HCT116 (cell line): ENCODE data around the gene DPP6. TPM values are rescaled to one million over a fixed set of nuclear protein-coding genes. Genes with fewer than 3 reads are reported as not detected.

Source experiments
- ATAC-seq: fragments of 200-7000 bp; cut with Tn5 transposase; 2 replicates; pipeline ENCODE4 v1.9.1; 2020; ENCODE audit warnings: mild to moderate bottlenecking, moderate library complexity
- BruUV-seq: library from RNA; stranded (reverse); fragments of 400-500 nt; replicated peaks from 2 replicates; lab custom pipeline; 2021; lab: Mats Ljungman, UMichigan
- CTCF ChIA-PET: fragments of 300-600 bp; sonication (Branson Sonifier 250); formaldehyde crosslinking; loops from one replicate; lab custom pipeline; 2021; ENCODE audit warnings: antibody characterized with exemption; lab: Charles Lee
- POLR2A ChIA-PET: fragments of 300-600, 350-600 bp; sonication (Branson Sonifier 250); formaldehyde crosslinking; loops from one replicate; lab custom pipeline; 2021; ENCODE audit warnings: antibody characterized with exemption; lab: Charles Lee
- RAD21 ChIA-PET, 2 experiments: fragments of 300-600 bp; sonication (Branson Sonifier 250); formaldehyde crosslinking; loops; one replicate each; lab custom pipeline; 2023; ENCODE audit warnings: low total read pairs in 2 of 2; ENCODE audit not compliant: uncharacterized antibody in 2 of 2, unreplicated experiment in 2 of 2, low non-redundant PET in 1 of 2; lab: Charles Lee
- DNase-seq: peaks from one replicate; pipeline ENCODE4 v3.0.0-alpha.2; 2010; ENCODE audit warnings: low read depth, low spot score
- H2AFZ ChIP-seq: fragments of 200-600 bp; shearing (Covaris generic), sonication (generic); 2 replicates; pipeline ENCODE4 v1.6.1; 2017; ENCODE audit warnings: low read depth, mixed run types, mixed read lengths, antibody characterized with exemption, low read length; ENCODE audit not compliant: poor library complexity, severe bottlenecking
- H3K27ac ChIP-seq: 2 replicates; pipeline ENCODE4 v1.5.1; 2012; ENCODE audit warnings: low read depth, low read length
- H3K27me3 ChIP-seq: fragments of 200-600 bp; sonication (generic); 2 replicates; pipeline ENCODE4 v1.6.1; 2016; ENCODE audit warnings: mixed run types, low read length, mixed read lengths; ENCODE audit not compliant: insufficient read depth
- H3K36me3 ChIP-seq, 2 experiments: fragments of 200-500 bp in 1 of 2; fragments of 200-600 bp in 1 of 2; sonication (Bioruptor generic) in 1 of 2; sonication (generic) in 1 of 2; 2 replicates each; pipeline versions ENCODE4 v1.5.1 to v1.6.1; 2014 to 2016; ENCODE audit warnings: low read length in 2 of 2, inconsistent platforms in 1 of 2, mixed read lengths in 1 of 2, mixed run types in 1 of 2; ENCODE audit not compliant: insufficient read depth in 2 of 2, control insufficient read depth in 1 of 2
- H3K4me1 ChIP-seq, 2 experiments: fragments of 200-600 bp in 1 of 2; sonication (generic) in 1 of 2; 2 replicates each; pipeline versions ENCODE4 v1.5.1 to v1.6.1; 2012 to 2017; ENCODE audit warnings: low read length in 2 of 2, inconsistent platforms in 1 of 2, mild to moderate bottlenecking in 1 of 2, mixed read lengths in 1 of 2, mixed run types in 1 of 2, moderate library complexity in 1 of 2; ENCODE audit not compliant: insufficient read depth in 2 of 2, control insufficient read depth in 1 of 2
- H3K4me2 ChIP-seq: fragments of 200-600 bp; sonication (generic); 2 replicates; pipeline ENCODE4 v1.6.1; 2017; ENCODE audit warnings: mixed run types, low read length, mixed read lengths
- H3K4me3 ChIP-seq, 2 experiments: fragments of 200-600 bp in 1 of 2; sonication (generic) in 1 of 2; replicated peaks in 1 of 2; 2 replicates each; pipeline ENCODE4 v1.5.1; 2011 to 2016; ENCODE audit warnings: low read length in 2 of 2, control low read depth in 1 of 2, low read depth in 1 of 2, mild to moderate bottlenecking in 1 of 2, mixed read lengths in 1 of 2, mixed run types in 1 of 2
- H3K79me2 ChIP-seq: fragments of 200-600 bp; sonication (generic); 2 replicates; pipeline ENCODE4 v1.6.1; 2017; ENCODE audit warnings: mild to moderate bottlenecking, mixed run types, low read length, moderate library complexity, mixed read lengths; ENCODE audit not compliant: insufficient read depth
- H3K9ac ChIP-seq: fragments of 200-600 bp; sonication (generic); 2 replicates; pipeline ENCODE4 v1.6.1; 2016; ENCODE audit warnings: low read length, mixed read lengths
- H3K9me2 ChIP-seq: fragments of 200-600 bp; sonication (generic), shearing (Covaris generic); 2 replicates; pipeline ENCODE4 v1.6.1; 2017; ENCODE audit warnings: mixed run types, mild to moderate bottlenecking, moderate library complexity; ENCODE audit not compliant: insufficient read depth
- H3K9me3 ChIP-seq, 2 experiments: fragments of 200-500 bp in 1 of 2; fragments of 200-600 bp in 1 of 2; sonication (Bioruptor generic) in 1 of 2; sonication (generic) in 1 of 2; 2 replicates each; pipeline ENCODE4 v1.6.1; 2014 to 2017; ENCODE audit warnings: low read length in 2 of 2, mixed read lengths in 2 of 2, inconsistent platforms in 1 of 2, low read depth in 1 of 2, mild to moderate bottlenecking in 1 of 2, mixed run types in 1 of 2, moderate library complexity in 1 of 2; ENCODE audit not compliant: control insufficient read depth in 1 of 2, insufficient read depth in 1 of 2
- H4K20me1 ChIP-seq: fragments of 200-600 bp; sonication (generic), shearing (Covaris generic); 2 replicates; pipeline ENCODE4 v1.6.1; 2017; ENCODE audit warnings: mixed run types, mild to moderate bottlenecking, moderate library complexity; ENCODE audit not compliant: insufficient read depth
- ATF3 ChIP-seq: IDR thresholded peaks from 2 replicates; pipeline ENCODE4 v1.6.1; 2012
- CBX3 ChIP-seq: IDR thresholded peaks from 2 replicates; pipeline ENCODE4 v1.6.1; 2012; ENCODE audit warnings: low read depth
- CTCF ChIP-seq, 3 experiments: fragments of 200-600 bp in 1 of 3; sonication (generic) in 1 of 3; IDR thresholded peaks in 2 of 3; conservative IDR thresholded peaks in 1 of 3; 2 replicates each; pipeline ENCODE4 v1.5.1; 2012 to 2017; ENCODE audit warnings: low read depth in 2 of 3, low read length in 2 of 3, antibody characterized with exemption in 1 of 3, borderline replicate concordance in 1 of 3, control low read depth in 1 of 3, mild to moderate bottlenecking in 1 of 3, mixed read lengths in 1 of 3, mixed run types in 1 of 3, moderate library complexity in 1 of 3; ENCODE audit not compliant: insufficient read depth in 1 of 3
- ELF1 ChIP-seq: IDR thresholded peaks from 2 replicates; pipeline ENCODE4 v1.6.1; 2012; ENCODE audit warnings: low read depth, borderline replicate concordance
- POLR2A ChIP-seq: IDR thresholded peaks from 2 replicates; pipeline ENCODE4 v1.7.0; 2011; ENCODE audit warnings: borderline replicate concordance; ENCODE audit not compliant: insufficient read depth, insufficient read length; ENCODE audit errors: extremely low read depth
- POLR2AphosphoS5 ChIP-seq: IDR thresholded peaks from 2 replicates; pipeline ENCODE4 v1.6.1; 2011; ENCODE audit warnings: mild to moderate bottlenecking, low read depth, low read length, moderate library complexity
- RAD21 ChIP-seq: IDR thresholded peaks from 2 replicates; pipeline ENCODE4 v1.6.1; 2012; ENCODE audit warnings: low read depth, mild to moderate bottlenecking
- REST ChIP-seq: IDR thresholded peaks from 2 replicates; pipeline ENCODE4 v1.6.1; 2012; ENCODE audit warnings: low read depth
- SIN3A ChIP-seq: IDR thresholded peaks from 2 replicates; pipeline ENCODE4 v1.6.1; 2012; ENCODE audit warnings: low read depth
- SRF ChIP-seq: IDR thresholded peaks from 2 replicates; pipeline ENCODE4 v1.6.1; 2012; ENCODE audit warnings: low read depth
- TCF7L2 ChIP-seq: IDR thresholded peaks from 2 replicates; pipeline ENCODE4 v1.7.0; 2011; ENCODE audit warnings: borderline replicate concordance, inconsistent platforms; ENCODE audit not compliant: insufficient read depth, insufficient read length; ENCODE audit errors: extremely low read depth
- YY1 ChIP-seq: IDR thresholded peaks from 2 replicates; pipeline ENCODE4 v1.6.1; 2011; ENCODE audit warnings: low read length, low read depth, moderate library complexity, mild to moderate bottlenecking; ENCODE audit not compliant: insufficient replicate concordance; ENCODE audit errors: extremely low read depth
- ZFX ChIP-seq: fragments of 450-650 bp; IDR thresholded peaks from 2 replicates; pipeline ENCODE4 v1.6.1; 2017
- ZNF274 ChIP-seq: fragments of 200-500 bp; sonication (Bioruptor generic); IDR thresholded peaks from 2 replicates; pipeline ENCODE4 v1.6.1; 2014; ENCODE audit warnings: mild to moderate bottlenecking, low read depth, low read length, inconsistent platforms
- intact Hi-C: fragments of 100-400 bp; cut with micrococcal nuclease; formaldehyde crosslinking; loops from 2 replicates; pipeline ENCODE4 v1.10.0; 2022
- total RNA-seq: library from RNA; stranded (reverse); gene quantifications from one replicate; pipeline ENCODE4 v1.2.1, GENCODE V29; 2021; ENCODE audit not compliant: unreplicated experiment

Gene DPP6
- total RNA-seq, 1 experiment from 2014 or later = not detected

DNA sequence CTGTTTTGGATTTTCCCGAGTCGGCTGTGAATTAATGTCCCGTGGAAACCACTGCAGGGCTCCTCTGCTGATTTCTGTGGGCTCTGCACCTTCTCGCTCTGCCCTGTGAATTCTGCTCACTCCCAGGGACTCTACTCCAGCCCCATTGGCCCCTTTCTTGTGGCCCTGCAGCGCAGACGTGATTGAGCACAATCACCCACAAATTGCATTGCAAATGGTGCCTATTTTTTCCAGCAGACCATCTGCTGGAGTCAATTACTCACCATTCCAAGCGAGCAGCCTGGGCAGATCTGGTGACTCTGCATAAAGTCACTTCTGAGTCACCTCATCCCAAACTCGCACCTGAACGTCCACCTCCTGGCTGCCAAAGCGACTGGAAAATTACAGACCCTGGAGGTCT, 714.9 kb downstream of the DPP6 start (continued):
- TF ChIP-seq REST (no peak), POLR2A (no peak), POLR2AphosphoS5 (no peak), SRF (no peak), ZNF274 (no peak), TCF7L2 (no peak), YY1 (no peak), CTCF (IDR thresholded peaks at IDR 0.05 in 2 of 3, conservative IDR thresholded peaks at IDR 0.05 in 1 of 3; ENCODE audit: borderline replicate concordance in 1 of 3, insufficient read depth in 1 of 3, low read depth in 2 of 3, low read length in 2 of 3) (no peak)

- Histone ChIP-seq H2AFZ (no peak overlapping the region), H3K4me2 (no peak overlapping the region), H3K9ac (no peak overlapping the region), H3K27me3 (no peaks in the 10 kb centered on the region), H3K79me2 (no peaks in the 10 kb centered on the region), H3K4me3 (no peak overlapping the region), H3K27ac (no peak overlapping the region), H4K20me1 (no peaks in the 10 kb centered on the region), H3K9me3 (no peaks in the 10 kb centered on the region), H3K4me1 (no peaks in the 10 kb centered on the region; a peak in 1 of 4 replicates), H3K36me3 (no peaks in the 10 kb centered on the region), H3K9me2 (no peaks in the 10 kb centered on the region)
- intact Hi-C loops = no loop called here
- BruUV-seq = no TSS peak
- ATAC-seq (no peak), DNase-seq (no peak)
- RAD21 ChIA-PET = no interaction called here
- TF ChIP-seq ATF3 = no peak
- TF ChIP-seq ZFX = no peak
- no peak for TF ChIP-seq SIN3A
- TF ChIP-seq CBX3 = no peak
- TF ChIP-seq POLR2AphosphoS5 = no peak
- no peak for TF ChIP-seq CTCF (IDR thresholded peaks at IDR 0.05 in 2 of 3, conservative IDR thresholded peaks at IDR 0.05 in 1 of 3; ENCODE audit: borderline replicate concordance in 1 of 3, insufficient read depth in 1 of 3, low read depth in 2 of 3, low read length in 2 of 3)
- no peak for TF ChIP-seq RAD21
- TF ChIP-seq ELF1 = no peak
- CTCF ChIA-PET = no interaction called here
- POLR2A ChIA-PET = no interaction called here
Observed at GRCh38 chr7:154767821-154768415, 715.7 kb downstream of the DPP6 start.
